HG03175 (cell line): ENCODE data around the gene GCGR.
A peak's percentile ranks its signal among the peaks of the same experiment; 100 is the strongest.

Experiments used
- ATAC-seq: cut with Tn5 transposase; IDR thresholded peaks from one replicate; pipeline ENCODE4 v1.9.1; 2021; ENCODE audit warnings: mild to moderate bottlenecking, moderate library complexity; ENCODE audit not compliant: unreplicated experiment

GCGR gene

GRCh38 chr17:81845881-81846742, 42.2 kb downstream of the GCGR start:
- no peak for ATAC-seq

GRCh38 chr17:81846743-81847689, 43.1 kb downstream of the GCGR start:
- no peak for ATAC-seq

DNA sequence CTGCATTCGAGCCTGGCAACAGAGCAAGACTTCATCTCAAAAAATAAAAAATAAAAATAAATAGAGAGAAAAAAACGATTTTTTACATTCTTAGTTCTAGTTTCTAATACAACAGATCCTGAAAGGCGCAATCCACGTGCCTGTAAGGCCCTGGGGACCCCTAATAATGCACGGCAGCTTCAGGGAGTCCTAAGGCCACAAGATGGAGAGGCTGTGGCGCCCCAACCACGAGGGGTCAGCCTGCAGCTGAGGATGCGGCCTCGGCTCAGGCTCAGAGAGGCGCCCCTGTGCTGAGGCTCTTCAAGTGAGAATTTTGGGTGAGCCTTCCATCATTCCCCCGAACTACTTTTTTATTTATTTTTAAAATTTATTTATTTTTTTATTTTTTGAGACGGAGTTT, 45.5 kb downstream of the GCGR start:
- ATAC-seq = no peak

GRCh38 chr17:81851423-81851822, 47.5 kb downstream of the GCGR start:
- no peak for ATAC-seq

GRCh38 chr17:81852237-81852636, 48.3 kb downstream of the GCGR start:
- ATAC-seq = no peak

- no peak for ATAC-seq
Observed at GRCh38 chr17:81854974-81855774, 51.2 kb downstream of the GCGR start.

GRCh38 chr17:81858170-81858966, 54.4 kb downstream of the GCGR start:
- no peak for ATAC-seq

DNA sequence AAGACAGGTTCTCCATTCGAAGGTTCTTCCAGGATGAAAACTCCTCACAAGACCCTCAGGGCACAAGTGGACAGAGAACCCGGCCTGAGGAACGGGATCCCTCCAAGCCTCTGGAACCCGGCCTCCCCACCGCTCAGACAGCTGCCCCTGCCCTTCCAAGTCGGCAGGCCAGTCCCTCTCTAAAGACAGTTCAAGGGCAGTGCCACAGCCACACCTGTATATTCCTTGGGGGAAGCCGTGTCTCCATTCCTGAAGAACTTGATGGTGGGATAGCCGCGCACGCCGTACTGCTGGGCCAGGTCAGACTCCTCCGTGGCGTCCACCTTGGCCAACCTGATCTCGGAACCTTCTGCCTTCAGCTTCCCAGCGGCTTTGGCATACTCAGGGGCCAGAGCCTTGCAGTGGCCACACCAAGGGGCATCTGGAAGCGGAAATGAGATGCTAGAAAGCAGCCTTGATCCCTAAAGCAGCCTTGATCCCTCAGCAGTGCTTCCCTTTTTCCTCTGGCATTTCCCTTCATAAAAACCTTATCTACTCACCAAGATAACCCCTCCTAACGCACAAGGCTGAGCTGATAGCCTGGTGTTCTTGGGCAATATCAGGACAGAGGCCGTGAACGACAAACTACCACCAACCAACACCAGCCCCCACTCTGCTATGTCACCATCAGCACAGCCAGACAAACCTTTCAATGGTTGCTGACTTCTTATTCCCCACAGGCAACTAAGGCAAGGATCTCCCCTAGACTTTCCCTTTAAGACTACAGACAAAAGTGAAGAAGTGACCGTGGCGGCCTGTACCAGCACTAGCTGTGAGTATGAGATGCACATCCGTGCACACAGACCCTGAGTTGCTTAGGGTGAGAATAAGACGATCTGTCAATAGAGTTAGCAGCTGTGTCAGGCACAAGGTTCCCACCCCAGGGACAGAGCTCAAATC, 55.3 kb downstream of the GCGR start:
- ATAC-seq = no peak

GRCh38 chr17:81859906-81860755, 56.2 kb downstream of the GCGR start, which contains the start of gene P4HB:
TSS of gene P4HB (minus strand) at chr17:81860535. CDS start at chr17:81860471, 64 bp downstream.
- ATAC-seq = no peak

- peak; percentile 81 for ATAC-seq
Observed at GRCh38 chr17:81860756-81861568, 57.0 kb downstream of the GCGR start.

- ATAC-seq = no peak
Observed at GRCh38 chr17:81863123-81863675, 59.2 kb downstream of the GCGR start.
